H1 (cell line): ENCODE results near the gene BRD3OS. TPM values are rescaled to one million over a fixed set of nuclear protein-coding genes. Genes with fewer than 3 reads are reported as not detected.

Source experiments
- CTCF ChIA-PET: fragments of 300-600 bp; sonication (Branson Sonifier 250); formaldehyde crosslinking; loops from one replicate; lab custom pipeline; 2021; ENCODE audit not compliant: partially characterized antibody; lab: Charles Lee
- POLR2A ChIA-PET: fragments of 300-600 bp; sonication (Branson Sonifier 250); formaldehyde crosslinking; loops from one replicate; lab custom pipeline; 2021; ENCODE audit warnings: inconsistent platforms; ENCODE audit not compliant: partially characterized antibody; lab: Charles Lee
- DNase-seq, 2 experiments: peaks; one replicate each; pipeline versions ENCODE4 v3.0.0 to v3.0.0-alpha.2; 2010 to 2022; ENCODE audit warnings: low spot score in 2 of 2, low read depth in 1 of 2, mixed read lengths in 1 of 2
- FAIRE-seq: peaks from 2 replicates; lab custom pipeline; 2011; peaks lifted over from hg19 to GRCh38; lab: Jason Lieb, UNC
- H2AFZ ChIP-seq: 2 replicates; pipeline ENCODE4 v1.8.1; 2012; ENCODE audit warnings: low read length, inconsistent platforms
- H2AK5ac ChIP-seq: 2 replicates; pipeline ENCODE4 v1.6.1; 2013; ENCODE audit warnings: low read depth, low read length
- H2BK120ac ChIP-seq: replicated peaks from 2 replicates; pipeline ENCODE3; 2013; ENCODE audit warnings: low read depth, low read length, inconsistent platforms
- H2BK12ac ChIP-seq: 2 replicates; pipeline ENCODE4 v1.6.1; 2013; ENCODE audit warnings: low read depth, low read length
- H2BK15ac ChIP-seq: 2 replicates; pipeline ENCODE4 v1.6.1; 2013; ENCODE audit warnings: low read length
- H2BK20ac ChIP-seq: 2 replicates; pipeline ENCODE4 v1.6.1; 2013; ENCODE audit warnings: low read length
- H2BK5ac ChIP-seq: 2 replicates; pipeline ENCODE4 v1.6.1; 2013; ENCODE audit warnings: low read depth, low read length
- H3K14ac ChIP-seq: 2 replicates; pipeline ENCODE4 v1.6.1; 2013; ENCODE audit warnings: inconsistent platforms; ENCODE audit not compliant: insufficient read length
- H3K18ac ChIP-seq: 2 replicates; pipeline ENCODE4 v1.6.1; 2013; ENCODE audit warnings: low read length; ENCODE audit errors: extremely low read depth
- H3K23ac ChIP-seq: 2 replicates; pipeline ENCODE4 v1.6.1; 2013; ENCODE audit warnings: inconsistent platforms; ENCODE audit not compliant: insufficient read length
- H3K23me2 ChIP-seq: 2 replicates; pipeline ENCODE4 v1.6.1; 2013; ENCODE audit warnings: low read depth, low read length
- H3K27ac ChIP-seq: 2 replicates; pipeline ENCODE4 v1.6.1; 2011; ENCODE audit warnings: low read depth, low read length, inconsistent platforms
- H3K27me3 ChIP-seq, 4 experiments: replicated peaks in 1 of 4; 1 replicate in 1 of 4; 2 replicates in 3 of 4; pipeline versions ENCODE4 v1.6.1 to v1.8.1; 2011 to 2013; ENCODE audit warnings: low read length in 3 of 4, mild to moderate bottlenecking in 3 of 4, inconsistent platforms in 2 of 4, mixed read lengths in 2 of 4, moderate library complexity in 1 of 4; ENCODE audit not compliant: control insufficient read depth in 3 of 4, insufficient read depth in 3 of 4; ENCODE audit errors: extremely low read depth in 1 of 4
- H3K36me3 ChIP-seq, 4 experiments: 2 replicates each; pipeline versions ENCODE4 v1.6.1 to v1.8.1; 2011 to 2013; ENCODE audit warnings: mild to moderate bottlenecking in 4 of 4, low read length in 3 of 4, moderate library complexity in 2 of 4, control low read depth in 1 of 4, inconsistent platforms in 1 of 4; ENCODE audit not compliant: insufficient read depth in 4 of 4, control insufficient read depth in 2 of 4
- H3K4ac ChIP-seq: replicated peaks from 2 replicates; pipeline ENCODE3; 2013; ENCODE audit warnings: low read length, low read depth, mixed read lengths, inconsistent platforms; ENCODE audit not compliant: insufficient read length
- H3K4me1 ChIP-seq, 4 experiments: replicated peaks in 1 of 4; 1 replicate in 1 of 4; 2 replicates in 3 of 4; pipeline versions ENCODE4 v1.6.1 to v1.8.1; 2011 to 2013; ENCODE audit warnings: low read length in 3 of 4, inconsistent platforms in 2 of 4, mixed read lengths in 1 of 4; ENCODE audit not compliant: insufficient read depth in 4 of 4, control insufficient read depth in 3 of 4
- H3K4me2 ChIP-seq, 2 experiments: 2 replicates each; pipeline versions ENCODE4 v1.6.1 to v1.8.1; 2011 to 2013; ENCODE audit warnings: low read depth in 2 of 2, low read length in 2 of 2, control low read depth in 1 of 2, inconsistent platforms in 1 of 2, mild to moderate bottlenecking in 1 of 2; ENCODE audit not compliant: insufficient read depth in 1 of 2
- H3K4me3 ChIP-seq, 4 experiments: fragments of 200-600, 300-600 bp in 1 of 4; sonication (generic), shearing (Covaris generic), sonication (Bioruptor Twin) in 1 of 4; 2 replicates each; pipeline versions ENCODE4 v1.5.1 to v1.8.1; 2011 to 2016; ENCODE audit warnings: low read length in 4 of 4, low read depth in 3 of 4, control low read depth in 2 of 4, inconsistent platforms in 2 of 4, mild to moderate bottlenecking in 2 of 4, mixed read lengths in 1 of 4, moderate library complexity in 1 of 4; ENCODE audit not compliant: insufficient read depth in 2 of 4; ENCODE audit errors: extremely low read depth in 1 of 4
- H3K56ac ChIP-seq: replicated peaks from 2 replicates; pipeline ENCODE3; 2013; ENCODE audit warnings: low read depth, mild to moderate bottlenecking, mixed read lengths, low read length, inconsistent platforms; ENCODE audit not compliant: insufficient read length
- H3K79me1 ChIP-seq: 2 replicates; pipeline ENCODE4 v1.6.1; 2013; ENCODE audit warnings: low read depth, low read length, control low read depth
- H3K79me2 ChIP-seq, 2 experiments: 2 replicates each; pipeline versions ENCODE4 v1.6.1 to v1.8.1; 2012 to 2013; ENCODE audit warnings: low read length in 2 of 2, mild to moderate bottlenecking in 2 of 2, inconsistent platforms in 1 of 2; ENCODE audit not compliant: insufficient read depth in 2 of 2, control insufficient read depth in 1 of 2
- H3K9ac ChIP-seq, 4 experiments: replicated peaks in 1 of 4; 1 replicate in 1 of 4; 2 replicates in 3 of 4; pipeline versions ENCODE4 v1.6.1 to v1.8.1; 2011 to 2013; ENCODE audit warnings: low read depth in 3 of 4, low read length in 3 of 4, control low read depth in 2 of 4, mild to moderate bottlenecking in 2 of 4, moderate library complexity in 2 of 4, inconsistent platforms in 1 of 4; ENCODE audit errors: extremely low read depth in 1 of 4
- H3K9me3 ChIP-seq, 2 experiments: 2 replicates each; pipeline versions ENCODE4 v1.6.1 to v1.8.1; 2012 to 2013; ENCODE audit warnings: mild to moderate bottlenecking in 2 of 2, moderate library complexity in 2 of 2, control low read depth in 1 of 2, inconsistent platforms in 1 of 2, low read depth in 1 of 2, low read length in 1 of 2, mixed read lengths in 1 of 2; ENCODE audit not compliant: insufficient read depth in 2 of 2
- H4K20me1 ChIP-seq, 2 experiments: replicated peaks in 1 of 2; 2 replicates each; pipeline versions ENCODE3 to v1.8.1; 2011 to 2013; ENCODE audit warnings: inconsistent platforms in 2 of 2, low read length in 2 of 2, mild to moderate bottlenecking in 1 of 2; ENCODE audit not compliant: insufficient read depth in 2 of 2, control insufficient read depth in 1 of 2
- H4K5ac ChIP-seq: 2 replicates; pipeline ENCODE4 v1.6.1; 2013; ENCODE audit warnings: low read length, low read depth, mixed read lengths, inconsistent platforms; ENCODE audit not compliant: insufficient read length
- H4K8ac ChIP-seq: 2 replicates; pipeline ENCODE4 v1.8.0; 2013; ENCODE audit warnings: mild to moderate bottlenecking, moderate library complexity, low read length, inconsistent platforms; ENCODE audit not compliant: insufficient read depth; ENCODE audit errors: extremely low read depth
- H4K91ac ChIP-seq: replicated peaks from 2 replicates; pipeline ENCODE3; 2013; ENCODE audit warnings: low read length, mixed read lengths, inconsistent platforms; ENCODE audit not compliant: insufficient read length
- ASH2L ChIP-seq: fragments of 200-600, 300-600 bp; sonication (generic); IDR thresholded peaks from one replicate; pipeline ENCODE4 v1.7.1; 2017; ENCODE audit warnings: low read length
- EGR1 ChIP-seq: IDR thresholded peaks from 2 replicates; pipeline ENCODE4 v1.6.1; 2011; ENCODE audit warnings: low read depth, low read length, borderline replicate concordance
- GABPA ChIP-seq: IDR thresholded peaks from 2 replicates; pipeline ENCODE4 v1.6.1; 2011; ENCODE audit warnings: mild to moderate bottlenecking, low read length, moderate library complexity, borderline replicate concordance; ENCODE audit not compliant: insufficient read depth
- GTF2F1 ChIP-seq: IDR thresholded peaks from 2 replicates; pipeline ENCODE4 v1.6.1; 2012; ENCODE audit warnings: low read depth, low read length, improper control_type of control experiment, borderline replicate concordance
- HDAC2 ChIP-seq, 2 experiments: fragments of 300-600 bp in 1 of 2; sonication (generic) in 1 of 2; IDR thresholded peaks; 2 replicates each; pipeline ENCODE4 v1.6.1; 2011 to 2012; ENCODE audit warnings: low read depth in 2 of 2, low read length in 2 of 2, mild to moderate bottlenecking in 2 of 2, moderate library complexity in 2 of 2, borderline replicate concordance in 1 of 2, inconsistent platforms in 1 of 2
- RNF2 ChIP-seq: fragments of 200-900, 300-1000 bp; sonication (generic); IDR thresholded peaks from 2 replicates; pipeline ENCODE4 v1.7.1; 2016; ENCODE audit warnings: borderline replicate concordance, low read depth, mild to moderate bottlenecking, antibody characterized with exemption, low read length; ENCODE audit not compliant: poor library complexity, severe bottlenecking; ENCODE audit errors: missing control alignments
- SP4 ChIP-seq: IDR thresholded peaks from 2 replicates; pipeline ENCODE4 v1.6.1; 2012; ENCODE audit warnings: low read length, inconsistent platforms
- SRF ChIP-seq: IDR thresholded peaks from 2 replicates; pipeline ENCODE4 v1.6.1; 2011; ENCODE audit warnings: mild to moderate bottlenecking, low read depth, low read length, moderate library complexity
- SUZ12 ChIP-seq: fragments of 200-600 bp; sonication (generic); IDR thresholded peaks from 2 replicates; pipeline ENCODE4 v1.6.1; 2012; ENCODE audit warnings: mild to moderate bottlenecking, inconsistent platforms, low read length, moderate library complexity, mixed read lengths
- TBP ChIP-seq: IDR thresholded peaks from 2 replicates; pipeline ENCODE4 v1.6.1; 2011; ENCODE audit warnings: low read depth, low read length, improper control_type of control experiment
- TEAD4 ChIP-seq: IDR thresholded peaks from 2 replicates; pipeline ENCODE4 v1.6.1; 2012; ENCODE audit warnings: low read depth, low read length, inconsistent platforms, mixed read lengths
- WGBS, 2 experiments: shearing (Covaris generic) in 1 of 2; methylation state at CpG; one replicate each; pipeline versions ENCODE4 v1.1.6 to v1.1.7; 2013 to 2015; ENCODE audit warnings: low lambda C conversion rate in 2 of 2, mixed read lengths in 2 of 2, inconsistent platforms in 1 of 2, low coverage in 1 of 2, missing lambda C conversion rate in 1 of 2; ENCODE audit not compliant: insufficient replicate concordance in 2 of 2, insufficient coverage in 1 of 2, insufficient read length in 1 of 2; ENCODE audit errors: extremely low coverage in 1 of 2, missing lambda C conversion rate in 1 of 2; 5-methylcytosine and 5-hydroxymethylcytosine counted together
- polyA plus RNA-seq, 7 experiments: library from polyadenylated mRNA; depleted of rRNA in 3 of 7; stranded (reverse) in 5 of 7; unstranded in 2 of 7; fragments of >200 nt in 5 of 7; fragments of 200-250 nt in 2 of 7; gene quantifications; 1 replicate in 5 of 7; 2 replicates in 1 of 7; 4 replicates in 1 of 7; pipeline versions ENCODE4 v1.2.1 to v1.2.3, GENCODE V29; 2011 to 2013; ENCODE audit warnings: missing spikeins in 2 of 7, mixed read lengths in 2 of 7
- total RNA-seq: library from RNA; stranded (reverse); fragmentation: NEBNext Ultra II Directional; extraction: Animal tissue kit (Norgen Biotek cat#: 25700); gene quantifications from 2 replicates; pipeline ENCODE4 v1.2.1, GENCODE V29; 2021

Gene BRD3OS
- total and polyA plus RNA-seq, 2 of the 8 experiments (the other 6 are each of a cell fraction or from before 2014, with no cell fraction given): 12.7 to 20.2 TPM

DNA sequence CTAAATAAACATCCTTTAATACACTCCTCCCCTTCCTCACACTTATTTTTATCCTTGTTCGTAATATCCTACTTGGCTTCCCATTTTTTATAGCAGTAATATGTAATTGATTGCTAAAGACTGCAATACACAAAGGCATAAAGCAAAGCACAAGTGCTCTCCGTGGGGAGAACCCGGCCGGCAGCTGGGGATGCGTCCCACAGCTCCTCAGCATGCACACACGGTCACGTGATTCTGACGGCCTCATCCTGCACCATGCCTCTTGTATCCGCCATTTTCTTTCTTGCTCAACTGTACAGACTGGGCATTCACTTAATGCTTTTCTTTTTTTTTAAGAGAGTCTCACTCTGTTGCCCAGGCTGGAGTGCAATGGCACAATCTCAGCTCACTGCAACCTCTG, 2.8 kb downstream of the BRD3OS start:
- Histone ChIP-seq H3K4me3 (no peak overlapping the region), H3K27me3 (no peaks in the 10 kb centered on the region), H3K4me2 (no peak overlapping the region), H3K36me3 (peaks cover 6 to 25% (median 12%) of the 10 kb centered on the region in 4 experiments), H3K79me1 (no peaks in the 10 kb centered on the region), H3K14ac (no peak overlapping the region), H2BK120ac (no peak overlapping the region), H4K8ac (0 out of 2 replicates have a peak overlapping the region, but pooled peaks have one; percentile 80), H3K56ac (no peak overlapping the region), H4K5ac (no peak overlapping the region), H3K9ac (no peak overlapping the region), H3K18ac (no peak overlapping the region), H2BK15ac (no peak overlapping the region), H3K27ac (no peak overlapping the region), H3K23ac (no peak overlapping the region), H3K4me1 (peaks cover 0 to 4% (median 4%) of the 10 kb centered on the region in 4 experiments; a peak in 5 of 7 replicates), H3K4ac (no peak overlapping the region), H2BK20ac (no peak overlapping the region), H3K23me2 (peaks cover 4% of the 10 kb centered on the region), H3K79me2 (no peaks in the 10 kb centered on the region), H3K9me3 (no peaks in the 10 kb centered on the region), H2BK5ac (no peak overlapping the region), H2AK5ac (no peak overlapping the region), H4K20me1 (peaks cover 0 to 10% of the 10 kb centered on the region in 2 experiments), H2AFZ (no peak overlapping the region), H2BK12ac (no peak overlapping the region), H4K91ac (no peak overlapping the region)
- no peak for DNase-seq
- FAIRE-seq: no peak
- POLR2A ChIA-PET: interaction anchor here (0.7 to 2.3 kb wide), 3 partner anchors 11 to 1545 kb away, joined by 3 to 11 read pairs (median 5); no protein-coding TSS in a partner anchor
- CTCF ChIA-PET: interaction anchor here (0.7 to 1.2 kb wide), 3 partner anchors 17 to 130 kb away, joined by 3 to 8 read pairs (median 3); no protein-coding TSS in a partner anchor
- 89 to 100% methylated on average over 1 to 9 of the region's 9 CpGs for WGBS, 2 experiments
- TF ChIP-seq SP4 (no peak), TBP (no peak), HDAC2 (IDR thresholded peaks at IDR 0.05; ENCODE audit: borderline replicate concordance in 1 of 2, low read depth in 2 of 2, low read length in 2 of 2) (no peak), EGR1 (no peak), GABPA (no peak), RNF2 (no peak), GTF2F1 (no peak), ASH2L (no peak), TEAD4 (no peak), SUZ12 (no peak), SRF (no peak)
